Fibroblast of skin of right quadriceps (primary cell): ENCODE data around the gene FAM210B.
"Not testable (repeated sequence)": the region's sequence is repeated elsewhere in the genome, so short reads cannot be mapped to it uniquely, and the experiment has no call there.

Experiments used
- DNase-seq: peaks from one replicate; pipeline ENCODE4 v3.0.0-alpha.2; 2013

Gene FAM210B

GRCh38 chr20:56393653-56394052 is 34.9 kb downstream of the FAM210B start:
- DNase-seq, result no peak

GRCh38 chr20:56395166-56395565 is 36.4 kb downstream of the FAM210B start:
- DNase-seq, result no peak

GRCh38 chr20:56400001-56400640 is 41.3 kb downstream of the FAM210B start:
- DNase-seq, result peak; percentile 70

GRCh38 chr20:56403465-56403864 is 44.7 kb downstream of the FAM210B start:
- DNase-seq, result no peak

GRCh38 chr20:56405356-56405755 is 46.6 kb downstream of the FAM210B start:
- DNase-seq, result not testable (repeated sequence)

GRCh38 chr20:56406910-56407309 is 48.1 kb downstream of the FAM210B start:
- no peak for DNase-seq

- no peak for DNase-seq
These were observed 50.7 kb downstream of the FAM210B start for GRCh38 chr20:56409521-56409920.

- no peak for DNase-seq
These were observed 51.2 kb downstream of the FAM210B start for GRCh38 chr20:56409956-56410355.

- DNase-seq, result not testable (repeated sequence)
These were observed 52.5 kb downstream of the FAM210B start for GRCh38 chr20:56411287-56411686.

- DNase-seq, result peak; percentile 57
These were observed 53.1 kb downstream of the FAM210B start, which contains the start of gene CASS4 for GRCh38 chr20:56411759-56412472. CASS4 (plus strand) TSS chr20:56412260; CDS start chr20:56412459, 199 bp downstream.

GRCh38 chr20:56412473-56412790 is 53.7 kb downstream of the FAM210B start:
- no peak for DNase-seq

- no peak for DNase-seq
These were observed 54.2 kb downstream of the FAM210B start for GRCh38 chr20:56412949-56413348.

GRCh38 chr20:56414842-56415765 is 56.3 kb downstream of the FAM210B start:
- DNase-seq, result peak; percentile 64

- DNase-seq, result no peak
These were observed 58.6 kb downstream of the FAM210B start for GRCh38 chr20:56417402-56417801.

GRCh38 chr20:56417911-56418310 is 59.1 kb downstream of the FAM210B start:
- peak; percentile 46 for DNase-seq
